T-helper 1 cell treated with Interleukin-12 subunit alpha and Interleukin-12 subunit beta and Interleukin-4 antibody, amounts not matched to agents 30 ng/mL and 1 ng/mL, for 36 hours (primary cell): ENCODE data around the gene CNOT2. TPM values are rescaled to one million over a fixed set of nuclear protein-coding genes. Genes with fewer than 3 reads are reported as not detected.

Source experiments
- intact Hi-C: fragments of 100-400 bp; cut with micrococcal nuclease; formaldehyde crosslinking; loops from one replicate; pipeline ENCODE4 v1.15.1; 2024
- total RNA-seq: library from RNA; stranded (reverse); gene quantifications from 2 replicates; pipeline ENCODE4 v1.2.3, GENCODE V29; 2022

Gene CNOT2
- total RNA-seq, 1 donor from 2014 or later = 81.5 TPM

GRCh38 chr12:70402597-70402996 is 159.4 kb downstream of the CNOT2 start:
- intact Hi-C loops = no loop called here

- intact Hi-C loops = no loop called here
These were observed 160.6 kb downstream of the CNOT2 start for GRCh38 chr12:70403826-70404225.

Other genes with a start within 250 kb of the CNOT2 start
- gene KCNMB4, start 122.9 kb downstream of the CNOT2 start, total RNA-seq = 0.15 TPM in 2 replicates